CD14-positive monocyte (primary cell): Measurements from ENCODE around the gene SETBP1. TPM values are rescaled to one million over a fixed set of nuclear protein-coding genes. Genes with fewer than 3 reads are reported as not detected.

Source experiments
- DNase-seq, 3 donors: peaks; one replicate each; pipeline ENCODE4 v3.0.0-alpha.2; 2011 to 2022
- H2AFZ ChIP-seq: 2 replicates; pipeline ENCODE4 v1.6.0; 2012; ENCODE audit warnings: mild to moderate bottlenecking, low read depth, low read length, inconsistent platforms; ENCODE audit not compliant: insufficient read depth, poor library complexity, severe bottlenecking
- H3K27ac ChIP-seq, 2 donors: 1 replicate in 1 of 2; 2 replicates in 1 of 2; pipeline ENCODE4 v1.5.1; 2012 to 2013; ENCODE audit warnings: low read length in 2 of 2, control low read depth in 1 of 2, inconsistent platforms in 1 of 2, low read depth in 1 of 2, mild to moderate bottlenecking in 1 of 2
- H3K27me3 ChIP-seq, 2 donors: one replicate each; pipeline versions ENCODE4 v1.6.0 to v1.6.1; 2011 to 2013; ENCODE audit warnings: low read length in 2 of 2; ENCODE audit not compliant: control insufficient read depth in 2 of 2, insufficient read depth in 2 of 2
- H3K36me3 ChIP-seq, 2 donors: replicated peaks in 1 of 2; 1 replicate in 1 of 2; 2 replicates in 1 of 2; pipeline versions ENCODE4 v1.5.1 to v1.6.1; 2012 to 2013; ENCODE audit warnings: low read length in 2 of 2, control low read depth in 1 of 2, inconsistent platforms in 1 of 2, mild to moderate bottlenecking in 1 of 2; ENCODE audit not compliant: insufficient read depth in 2 of 2, control insufficient read depth in 1 of 2
- H3K4me1 ChIP-seq, 2 donors: 1 replicate in 1 of 2; 2 replicates in 1 of 2; pipeline versions ENCODE4 v1.5.1 to v1.6.1; 2012 to 2013; ENCODE audit warnings: low read length in 2 of 2, control low read depth in 1 of 2, inconsistent platforms in 1 of 2, mild to moderate bottlenecking in 1 of 2, moderate library complexity in 1 of 2; ENCODE audit not compliant: insufficient read depth in 2 of 2, control insufficient read depth in 1 of 2
- H3K4me2 ChIP-seq: replicated peaks from 2 replicates; pipeline ENCODE3; 2012; ENCODE audit warnings: low read length, moderate library complexity, mild to moderate bottlenecking; ENCODE audit not compliant: poor library complexity, severe bottlenecking; ENCODE audit errors: extremely low read depth
- H3K4me3 ChIP-seq, 3 experiments: fragments of 200-600 bp in 1 of 3; sonication (generic) in 1 of 3; replicated peaks in 1 of 3; 1 replicate in 2 of 3; 2 replicates in 1 of 3; pipeline ENCODE4 v1.5.1; 2011 to 2013; ENCODE audit warnings: low read length in 3 of 3, mild to moderate bottlenecking in 3 of 3, control low read depth in 2 of 3, low read depth in 2 of 3, inconsistent platforms in 1 of 3, moderate library complexity in 1 of 3
- H3K79me2 ChIP-seq: 2 replicates; pipeline ENCODE4 v1.6.0; 2012; ENCODE audit warnings: mild to moderate bottlenecking, control low read depth, inconsistent platforms, low read length, moderate library complexity; ENCODE audit not compliant: insufficient read depth
- H3K9ac ChIP-seq: 2 replicates; pipeline ENCODE4 v1.6.0; 2017; ENCODE audit warnings: low read length, mild to moderate bottlenecking; ENCODE audit not compliant: insufficient read depth, poor library complexity, severe bottlenecking
- H3K9me3 ChIP-seq, 2 donors: replicated peaks in 1 of 2; 1 replicate in 1 of 2; 2 replicates in 1 of 2; pipeline versions ENCODE4 v1.5.1 to v1.6.1; 2012 to 2013; ENCODE audit warnings: low read length in 2 of 2, control low read depth in 1 of 2; ENCODE audit not compliant: control insufficient read depth in 1 of 2, insufficient read depth in 1 of 2
- H4K20me1 ChIP-seq: 2 replicates; pipeline ENCODE4 v1.6.0; 2012; ENCODE audit warnings: mild to moderate bottlenecking, low read length, control low read depth, moderate library complexity; ENCODE audit not compliant: insufficient read depth
- H3K27ac Mint-ChIP-seq, 7 donors: one replicate each; pipeline ENCODE4 v1.8.0; 2020; ENCODE audit warnings: mild to moderate bottlenecking in 7 of 7, mixed read lengths in 7 of 7, moderate library complexity in 6 of 7, inconsistent platforms in 2 of 7
- H3K27me3 Mint-ChIP-seq, 3 donors: one replicate each; pipeline ENCODE4 v1.8.0; 2021 to 2022; ENCODE audit warnings: low read depth in 3 of 3, mild to moderate bottlenecking in 3 of 3, mixed read lengths in 3 of 3, moderate library complexity in 3 of 3, inconsistent platforms in 1 of 3
- H3K36me3 Mint-ChIP-seq, 2 donors: one replicate each; pipeline ENCODE4 v1.8.0; 2020; ENCODE audit warnings: mixed read lengths in 2 of 2, inconsistent platforms in 1 of 2, mild to moderate bottlenecking in 1 of 2
- H3K4me1 Mint-ChIP-seq: one replicate; pipeline ENCODE4 v1.8.0; 2020; ENCODE audit warnings: mild to moderate bottlenecking, mixed read lengths
- H3K4me3 Mint-ChIP-seq, 2 donors: one replicate each; pipeline ENCODE4 v1.8.0; 2020; ENCODE audit warnings: mild to moderate bottlenecking in 2 of 2, mixed read lengths in 2 of 2, moderate library complexity in 1 of 2
- H3K9me3 Mint-ChIP-seq, 7 donors: one replicate each; pipeline ENCODE4 v1.8.0; 2020 to 2022; ENCODE audit warnings: mixed read lengths in 7 of 7, mild to moderate bottlenecking in 6 of 7, moderate library complexity in 6 of 7, inconsistent platforms in 2 of 7
- WGBS: methylation state at CpG from one replicate; pipeline ENCODE4 v1.1.5; 2013; ENCODE audit warnings: missing lambda C conversion rate; ENCODE audit not compliant: insufficient coverage; 5-methylcytosine and 5-hydroxymethylcytosine counted together
- intact Hi-C, 2 donors: fragments of 100-400 bp; cut with micrococcal nuclease; formaldehyde crosslinking; loops; one replicate each; pipeline versions ENCODE4 v1.15.0 to v1.15.1; 2023
- polyA plus RNA-seq, 3 donors: library from polyadenylated mRNA; depleted of rRNA in 1 of 3; unstranded in 2 of 3; stranded (reverse) in 1 of 3; fragments of 300-500 nt in 2 of 3; fragments of >200 nt in 1 of 3; fragmentation: Illumina TruSeq in 2 of 3; gene quantifications; 1 replicate in 2 of 3; 2 replicates in 1 of 3; pipeline ENCODE4 v1.2.3, GENCODE V29; 2012 to 2021
- TF ChIP-seq, protein P1 (sequence below): fragments of 200-600 bp; IDR thresholded peaks from one replicate; pipeline ENCODE4 v1.8.0; 2022; ENCODE audit warnings: antibody characterized with exemption, mild to moderate bottlenecking

SETBP1 gene
- polyA plus RNA-seq, 3 donors: 0.01 to 1.2 TPM; not detected in 1

DNA sequence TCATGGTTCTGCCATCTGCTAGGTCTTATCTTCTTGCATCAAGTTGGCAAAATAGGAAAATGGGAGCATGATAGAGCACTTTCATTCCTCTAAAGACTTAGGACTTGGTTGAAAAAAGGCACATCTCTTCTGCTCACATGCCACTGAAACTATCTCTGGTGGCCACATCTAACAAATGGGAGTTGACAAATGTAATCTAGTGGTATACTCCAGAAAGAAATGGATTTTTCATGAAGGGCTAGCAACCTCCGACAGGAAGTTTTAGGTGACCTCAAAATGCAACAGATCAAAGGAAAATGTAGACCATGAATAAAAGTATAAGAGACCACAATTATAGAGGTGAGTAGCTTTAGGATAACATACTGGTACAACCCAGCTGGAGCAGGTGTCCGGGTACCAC lies 224.1 kb downstream of the SETBP1 start:
- Mint-ChIP-seq H3K9me3 (peaks cover 0 to 6% (median 0%) of the 10 kb centered on the region in 7 donors), H3K27me3 (peaks cover 0 to 4% (median 2%) of the 10 kb centered on the region in 3 donors), H3K27ac (no peak overlapping the region), H3K4me1 (peaks cover 19% of the 10 kb centered on the region), H3K4me3 (no peak overlapping the region), H3K36me3 (no peaks in the 10 kb centered on the region)
- WGBS: no CpG with 5 or more reads among the region's 2 CpGs
- Histone ChIP-seq H2AFZ (no peak overlapping the region), H3K27ac (no peak overlapping the region), H3K36me3 (no peaks in the 10 kb centered on the region), H3K27me3 (no peaks in the 10 kb centered on the region), H3K9ac (no peak overlapping the region), H4K20me1 (no peaks in the 10 kb centered on the region), H3K79me2 (no peaks in the 10 kb centered on the region), H3K4me3 (no peak overlapping the region), H3K4me1 (peaks cover 8 to 13% of the 10 kb centered on the region in 2 donors), H3K9me3 (peaks cover 0 to 2% of the 10 kb centered on the region in 2 donors), H3K4me2 (no peak overlapping the region)
- intact Hi-C loops: loop anchor here in 1 of 2 donors (10.0 kb wide), 1 partner anchor 300 kb away; no protein-coding TSS in a partner anchor
- no peak for DNase-seq
- TF ChIP-seq, protein P1, sequence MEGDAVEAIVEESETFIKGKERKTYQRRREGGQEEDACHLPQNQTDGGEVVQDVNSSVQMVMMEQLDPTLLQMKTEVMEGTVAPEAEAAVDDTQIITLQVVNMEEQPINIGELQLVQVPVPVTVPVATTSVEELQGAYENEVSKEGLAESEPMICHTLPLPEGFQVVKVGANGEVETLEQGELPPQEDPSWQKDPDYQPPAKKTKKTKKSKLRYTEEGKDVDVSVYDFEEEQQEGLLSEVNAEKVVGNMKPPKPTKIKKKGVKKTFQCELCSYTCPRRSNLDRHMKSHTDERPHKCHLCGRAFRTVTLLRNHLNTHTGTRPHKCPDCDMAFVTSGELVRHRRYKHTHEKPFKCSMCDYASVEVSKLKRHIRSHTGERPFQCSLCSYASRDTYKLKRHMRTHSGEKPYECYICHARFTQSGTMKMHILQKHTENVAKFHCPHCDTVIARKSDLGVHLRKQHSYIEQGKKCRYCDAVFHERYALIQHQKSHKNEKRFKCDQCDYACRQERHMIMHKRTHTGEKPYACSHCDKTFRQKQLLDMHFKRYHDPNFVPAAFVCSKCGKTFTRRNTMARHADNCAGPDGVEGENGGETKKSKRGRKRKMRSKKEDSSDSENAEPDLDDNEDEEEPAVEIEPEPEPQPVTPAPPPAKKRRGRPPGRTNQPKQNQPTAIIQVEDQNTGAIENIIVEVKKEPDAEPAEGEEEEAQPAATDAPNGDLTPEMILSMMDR: no peak

DNA sequence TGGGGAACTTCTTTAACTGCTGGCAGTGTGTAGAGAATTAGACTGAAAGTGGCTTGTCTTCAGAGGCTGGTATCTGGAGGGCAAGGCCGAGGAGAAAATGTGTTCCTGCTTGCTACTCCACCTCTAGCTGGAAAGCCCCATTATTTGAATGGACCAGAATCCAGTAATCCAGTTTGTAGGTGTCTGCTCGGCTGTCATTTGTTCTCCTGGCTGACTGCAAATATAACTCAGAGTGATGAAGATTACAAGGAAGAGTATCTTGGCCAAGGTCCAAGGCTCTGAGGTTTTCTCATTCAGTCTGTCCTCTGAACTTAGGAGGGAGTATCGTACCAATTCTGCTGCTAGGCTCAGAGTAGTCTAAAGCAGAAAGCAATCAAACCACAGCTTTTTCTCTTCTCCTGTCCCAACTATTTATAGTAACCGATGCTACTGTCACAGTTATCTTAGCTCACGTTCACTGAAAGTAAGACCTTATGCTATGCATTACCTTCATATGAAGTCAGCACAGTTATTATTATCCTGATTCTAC lies 228.6 kb downstream of the SETBP1 start:
- intact Hi-C loops: loop anchor here in 1 of 2 donors (10.0 kb wide), 1 partner anchor 296 kb away; no protein-coding TSS in a partner anchor
- no peak for DNase-seq
- H3K36me3 ChIP-seq: no peaks in the 10 kb centered on the region
- WGBS: 40% methylated on average over 2 of the region's 5 CpGs
- H3K9me3 ChIP-seq: peaks cover 0 to 2% of the 10 kb centered on the region in 2 donors
- H3K9ac ChIP-seq: no peak overlapping the region
- Mint-ChIP-seq H3K9me3 (peaks cover 0 to 6% (median 0%) of the 10 kb centered on the region in 7 donors), H3K4me1 (peaks cover 10% of the 10 kb centered on the region), H3K4me3 (no peak overlapping the region), H3K36me3 (no peaks in the 10 kb centered on the region), H3K27me3 (peaks cover 2 to 10% (median 4%) of the 10 kb centered on the region in 3 donors), H3K27ac (no peak overlapping the region)
- no peak overlapping the region for H3K27ac ChIP-seq
- peaks cover 3 to 6% of the 10 kb centered on the region in 2 donors for H3K4me1 ChIP-seq
- no peak overlapping the region for H3K4me2 ChIP-seq
- H4K20me1 ChIP-seq: no peaks in the 10 kb centered on the region
- H3K79me2 ChIP-seq: no peaks in the 10 kb centered on the region
- no peak overlapping the region for H2AFZ ChIP-seq
- H3K27me3 ChIP-seq: no peaks in the 10 kb centered on the region
- H3K4me3 ChIP-seq: no peak overlapping the region
- TF ChIP-seq, protein P1: no peak
